K562 (cell line): ENCODE data around the gene FXYD1.

ENCODE experiments used
- KDM1A ChIP-seq, 2 experiments: fragments of 450-650 bp; IDR thresholded peaks; 2 replicates each; pipeline ENCODE4 v1.6.1; 2016; ENCODE audit warnings: mild to moderate bottlenecking in 2 of 2
- PRPF4 ChIP-seq: fragments of 200-400 bp; formaldehyde crosslinking; IDR thresholded peaks from one replicate; pipeline ENCODE4 v1.6.1; 2017; ENCODE audit warnings: low read length, low read depth, mild to moderate bottlenecking; ENCODE audit not compliant: insufficient read depth, poor library complexity, severe bottlenecking
- RAD51 ChIP-seq: fragments of 450-650 bp; IDR thresholded peaks from 2 replicates; pipeline ENCODE4 v1.7.1; 2016; ENCODE audit warnings: low read depth, mild to moderate bottlenecking, borderline replicate concordance
- ZC3H8 ChIP-seq: fragments of 450-650 bp; IDR thresholded peaks from 2 replicates; pipeline ENCODE4 v1.6.1; 2017
- TF ChIP-seq, protein P1 (sequence below), 2 experiments: fragments of 450-650 bp in 1 of 2; sonication (generic) in 1 of 2; formaldehyde crosslinking in 1 of 2; IDR thresholded peaks in 1 of 2; conservative IDR thresholded peaks in 1 of 2; 2 replicates each; pipeline versions ENCODE4 v1.6.1 to v1.8.1; 2016 to 2023; ENCODE audit warnings: mild to moderate bottlenecking in 2 of 2, moderate library complexity in 2 of 2, inconsistent platforms in 1 of 2, missing genetic modification reagents in 1 of 2
- TF ChIP-seq, protein P2 (sequence below): fragments of 250-450 bp; sonication (Bioruptor Pico); IDR thresholded peaks from 2 replicates; pipeline ENCODE4 v1.5.0; 2020; ENCODE audit warnings: mild to moderate bottlenecking, borderline replicate concordance
- TF ChIP-seq, protein P3 (sequence below): fragments of 200-600 bp; sonication (generic); IDR thresholded peaks from one replicate; pipeline ENCODE4 v1.6.1; 2012; ENCODE audit warnings: mild to moderate bottlenecking, low read depth, low read length, inconsistent platforms
- TF ChIP-seq, protein P4 (sequence below): fragments of 250-450 bp; sonication (Bioruptor Pico); IDR thresholded peaks from 2 replicates; pipeline ENCODE4 v1.5.0; 2021; ENCODE audit warnings: mild to moderate bottlenecking, moderate library complexity

DNA sequence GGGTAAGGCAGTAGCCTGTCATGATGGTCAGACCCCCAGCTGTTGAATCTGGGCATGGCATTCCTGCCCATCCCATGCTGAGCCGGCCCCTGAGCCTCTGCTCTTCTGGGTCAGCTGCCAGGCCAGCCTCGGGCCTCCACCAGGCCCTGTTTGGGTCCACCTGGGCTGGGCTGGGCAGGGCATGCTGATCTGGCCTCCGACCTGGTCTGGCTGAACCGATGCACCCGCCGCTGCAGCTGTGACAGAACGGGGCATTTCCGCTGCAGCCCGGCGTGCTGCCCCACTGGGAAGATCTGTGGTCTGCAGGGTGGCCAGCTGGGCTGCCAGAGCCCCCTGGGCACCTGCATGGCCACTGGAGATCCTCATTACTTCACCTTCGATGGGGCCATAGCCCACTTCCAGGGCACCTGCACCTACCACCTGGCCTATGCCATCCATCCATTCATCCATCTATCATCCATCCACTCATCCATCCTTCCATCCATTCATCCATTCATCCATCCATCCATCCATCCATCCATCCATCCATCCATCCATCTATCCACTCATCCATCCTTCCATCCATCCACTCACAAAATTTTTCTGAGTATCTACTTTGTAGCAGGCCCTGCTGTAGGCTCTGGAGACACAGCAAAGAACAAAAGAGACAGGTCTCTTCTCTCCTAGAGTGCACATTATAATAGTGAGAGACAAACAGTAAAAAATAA is 44.5 kb upstream of the FXYD1 start:
- TF ChIP-seq, protein P1, sequence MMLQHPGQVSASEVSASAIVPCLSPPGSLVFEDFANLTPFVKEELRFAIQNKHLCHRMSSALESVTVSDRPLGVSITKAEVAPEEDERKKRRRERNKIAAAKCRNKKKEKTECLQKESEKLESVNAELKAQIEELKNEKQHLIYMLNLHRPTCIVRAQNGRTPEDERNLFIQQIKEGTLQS (IDR thresholded peaks at IDR 0.05), result no peak
- TF ChIP-seq, protein P1 (CRISPR knock-in tag; conservative IDR thresholded peaks at IDR 0.05), result no peak
- TF ChIP-seq, protein P2, sequence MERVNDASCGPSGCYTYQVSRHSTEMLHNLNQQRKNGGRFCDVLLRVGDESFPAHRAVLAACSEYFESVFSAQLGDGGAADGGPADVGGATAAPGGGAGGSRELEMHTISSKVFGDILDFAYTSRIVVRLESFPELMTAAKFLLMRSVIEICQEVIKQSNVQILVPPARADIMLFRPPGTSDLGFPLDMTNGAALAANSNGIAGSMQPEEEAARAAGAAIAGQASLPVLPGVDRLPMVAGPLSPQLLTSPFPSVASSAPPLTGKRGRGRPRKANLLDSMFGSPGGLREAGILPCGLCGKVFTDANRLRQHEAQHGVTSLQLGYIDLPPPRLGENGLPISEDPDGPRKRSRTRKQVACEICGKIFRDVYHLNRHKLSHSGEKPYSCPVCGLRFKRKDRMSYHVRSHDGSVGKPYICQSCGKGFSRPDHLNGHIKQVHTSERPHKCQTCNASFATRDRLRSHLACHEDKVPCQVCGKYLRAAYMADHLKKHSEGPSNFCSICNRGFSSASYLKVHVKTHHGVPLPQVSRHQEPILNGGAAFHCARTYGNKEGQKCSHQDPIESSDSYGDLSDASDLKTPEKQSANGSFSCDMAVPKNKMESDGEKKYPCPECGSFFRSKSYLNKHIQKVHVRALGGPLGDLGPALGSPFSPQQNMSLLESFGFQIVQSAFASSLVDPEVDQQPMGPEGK (CRISPR knock-in tag), result no peak
- TF ChIP-seq, protein P3, sequence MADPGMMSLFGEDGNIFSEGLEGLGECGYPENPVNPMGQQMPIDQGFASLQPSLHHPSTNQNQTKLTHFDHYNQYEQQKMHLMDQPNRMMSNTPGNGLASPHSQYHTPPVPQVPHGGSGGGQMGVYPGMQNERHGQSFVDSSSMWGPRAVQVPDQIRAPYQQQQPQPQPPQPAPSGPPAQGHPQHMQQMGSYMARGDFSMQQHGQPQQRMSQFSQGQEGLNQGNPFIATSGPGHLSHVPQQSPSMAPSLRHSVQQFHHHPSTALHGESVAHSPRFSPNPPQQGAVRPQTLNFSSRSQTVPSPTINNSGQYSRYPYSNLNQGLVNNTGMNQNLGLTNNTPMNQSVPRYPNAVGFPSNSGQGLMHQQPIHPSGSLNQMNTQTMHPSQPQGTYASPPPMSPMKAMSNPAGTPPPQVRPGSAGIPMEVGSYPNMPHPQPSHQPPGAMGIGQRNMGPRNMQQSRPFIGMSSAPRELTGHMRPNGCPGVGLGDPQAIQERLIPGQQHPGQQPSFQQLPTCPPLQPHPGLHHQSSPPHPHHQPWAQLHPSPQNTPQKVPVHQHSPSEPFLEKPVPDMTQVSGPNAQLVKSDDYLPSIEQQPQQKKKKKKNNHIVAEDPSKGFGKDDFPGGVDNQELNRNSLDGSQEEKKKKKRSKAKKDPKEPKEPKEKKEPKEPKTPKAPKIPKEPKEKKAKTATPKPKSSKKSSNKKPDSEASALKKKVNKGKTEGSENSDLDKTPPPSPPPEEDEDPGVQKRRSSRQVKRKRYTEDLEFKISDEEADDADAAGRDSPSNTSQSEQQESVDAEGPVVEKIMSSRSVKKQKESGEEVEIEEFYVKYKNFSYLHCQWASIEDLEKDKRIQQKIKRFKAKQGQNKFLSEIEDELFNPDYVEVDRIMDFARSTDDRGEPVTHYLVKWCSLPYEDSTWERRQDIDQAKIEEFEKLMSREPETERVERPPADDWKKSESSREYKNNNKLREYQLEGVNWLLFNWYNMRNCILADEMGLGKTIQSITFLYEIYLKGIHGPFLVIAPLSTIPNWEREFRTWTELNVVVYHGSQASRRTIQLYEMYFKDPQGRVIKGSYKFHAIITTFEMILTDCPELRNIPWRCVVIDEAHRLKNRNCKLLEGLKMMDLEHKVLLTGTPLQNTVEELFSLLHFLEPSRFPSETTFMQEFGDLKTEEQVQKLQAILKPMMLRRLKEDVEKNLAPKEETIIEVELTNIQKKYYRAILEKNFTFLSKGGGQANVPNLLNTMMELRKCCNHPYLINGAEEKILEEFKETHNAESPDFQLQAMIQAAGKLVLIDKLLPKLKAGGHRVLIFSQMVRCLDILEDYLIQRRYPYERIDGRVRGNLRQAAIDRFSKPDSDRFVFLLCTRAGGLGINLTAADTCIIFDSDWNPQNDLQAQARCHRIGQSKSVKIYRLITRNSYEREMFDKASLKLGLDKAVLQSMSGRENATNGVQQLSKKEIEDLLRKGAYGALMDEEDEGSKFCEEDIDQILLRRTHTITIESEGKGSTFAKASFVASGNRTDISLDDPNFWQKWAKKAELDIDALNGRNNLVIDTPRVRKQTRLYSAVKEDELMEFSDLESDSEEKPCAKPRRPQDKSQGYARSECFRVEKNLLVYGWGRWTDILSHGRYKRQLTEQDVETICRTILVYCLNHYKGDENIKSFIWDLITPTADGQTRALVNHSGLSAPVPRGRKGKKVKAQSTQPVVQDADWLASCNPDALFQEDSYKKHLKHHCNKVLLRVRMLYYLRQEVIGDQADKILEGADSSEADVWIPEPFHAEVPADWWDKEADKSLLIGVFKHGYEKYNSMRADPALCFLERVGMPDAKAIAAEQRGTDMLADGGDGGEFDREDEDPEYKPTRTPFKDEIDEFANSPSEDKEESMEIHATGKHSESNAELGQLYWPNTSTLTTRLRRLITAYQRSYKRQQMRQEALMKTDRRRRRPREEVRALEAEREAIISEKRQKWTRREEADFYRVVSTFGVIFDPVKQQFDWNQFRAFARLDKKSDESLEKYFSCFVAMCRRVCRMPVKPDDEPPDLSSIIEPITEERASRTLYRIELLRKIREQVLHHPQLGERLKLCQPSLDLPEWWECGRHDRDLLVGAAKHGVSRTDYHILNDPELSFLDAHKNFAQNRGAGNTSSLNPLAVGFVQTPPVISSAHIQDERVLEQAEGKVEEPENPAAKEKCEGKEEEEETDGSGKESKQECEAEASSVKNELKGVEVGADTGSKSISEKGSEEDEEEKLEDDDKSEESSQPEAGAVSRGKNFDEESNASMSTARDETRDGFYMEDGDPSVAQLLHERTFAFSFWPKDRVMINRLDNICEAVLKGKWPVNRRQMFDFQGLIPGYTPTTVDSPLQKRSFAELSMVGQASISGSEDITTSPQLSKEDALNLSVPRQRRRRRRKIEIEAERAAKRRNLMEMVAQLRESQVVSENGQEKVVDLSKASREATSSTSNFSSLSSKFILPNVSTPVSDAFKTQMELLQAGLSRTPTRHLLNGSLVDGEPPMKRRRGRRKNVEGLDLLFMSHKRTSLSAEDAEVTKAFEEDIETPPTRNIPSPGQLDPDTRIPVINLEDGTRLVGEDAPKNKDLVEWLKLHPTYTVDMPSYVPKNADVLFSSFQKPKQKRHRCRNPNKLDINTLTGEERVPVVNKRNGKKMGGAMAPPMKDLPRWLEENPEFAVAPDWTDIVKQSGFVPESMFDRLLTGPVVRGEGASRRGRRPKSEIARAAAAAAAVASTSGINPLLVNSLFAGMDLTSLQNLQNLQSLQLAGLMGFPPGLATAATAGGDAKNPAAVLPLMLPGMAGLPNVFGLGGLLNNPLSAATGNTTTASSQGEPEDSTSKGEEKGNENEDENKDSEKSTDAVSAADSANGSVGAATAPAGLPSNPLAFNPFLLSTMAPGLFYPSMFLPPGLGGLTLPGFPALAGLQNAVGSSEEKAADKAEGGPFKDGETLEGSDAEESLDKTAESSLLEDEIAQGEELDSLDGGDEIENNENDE, result no peak
- no peak for TF ChIP-seq ZC3H8
- TF ChIP-seq KDM1A (IDR thresholded peaks at IDR 0.05), result no peak
- no peak for TF ChIP-seq RAD51
- TF ChIP-seq PRPF4, result no peak
- TF ChIP-seq, protein P4, sequence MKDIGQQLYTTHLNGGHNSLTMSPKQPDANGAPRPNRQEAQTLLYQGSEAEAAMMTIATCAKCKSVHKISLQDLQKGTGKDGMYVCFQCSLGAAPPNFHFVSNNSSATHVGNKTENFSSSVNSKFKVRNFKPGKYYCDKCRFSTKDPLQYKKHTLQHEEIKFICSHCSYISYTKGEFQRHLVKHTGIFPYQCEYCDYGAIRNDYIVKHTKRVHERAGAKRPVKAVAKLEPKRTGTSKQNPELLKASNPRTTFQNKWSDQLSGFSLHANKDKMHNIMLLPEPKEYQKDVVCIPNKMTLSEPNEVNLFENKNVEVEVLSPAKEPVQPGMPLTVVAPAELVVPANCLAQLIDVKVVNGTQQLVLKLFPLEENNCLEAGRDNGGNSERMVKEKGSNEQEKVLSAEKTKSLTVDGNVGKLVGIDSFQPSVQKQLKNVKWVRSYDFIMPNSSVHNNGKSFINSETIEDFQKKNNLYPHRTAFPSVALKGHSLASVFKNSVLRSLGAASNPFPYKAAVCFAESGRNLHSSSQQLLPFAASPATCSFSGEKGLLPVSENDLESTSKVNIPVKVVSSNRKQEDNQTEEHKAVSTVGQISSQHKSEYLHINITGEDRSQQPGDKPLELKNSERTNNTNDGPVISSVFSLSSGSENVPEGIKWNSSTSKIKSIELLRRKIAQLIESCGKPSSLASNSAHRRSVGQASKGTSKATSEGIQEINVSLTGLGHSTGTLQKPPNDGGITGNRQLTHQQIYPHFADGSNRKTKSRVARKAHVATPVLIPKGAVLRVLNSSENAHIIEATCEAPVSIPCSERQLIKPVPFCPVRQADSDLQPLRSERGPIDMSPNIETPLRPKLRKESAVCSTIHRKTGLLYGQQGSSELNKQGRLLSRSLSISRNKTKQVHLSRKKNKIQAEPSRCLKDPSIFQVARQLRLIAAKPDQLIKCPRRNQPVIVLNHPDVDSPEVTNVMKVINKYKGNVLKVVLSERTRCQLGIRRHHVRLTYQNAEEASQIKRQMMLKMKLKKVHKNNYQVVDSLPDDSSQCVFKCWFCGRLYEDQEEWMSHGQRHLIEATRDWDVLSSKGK, result no peak
